Thyroid gland (tissue), 4 donors: ENCODE data around the gene KRTAP9-3. TPM values are rescaled to one million over a fixed set of nuclear protein-coding genes. Genes with fewer than 3 reads are reported as not detected.

Experiments used
- DNase-seq, 2 donors: peaks; one replicate each; pipeline ENCODE4 v3.0.0-alpha.2; 2019
- H3K27ac ChIP-seq, 3 donors: fragments of 200-600 bp; sonication (generic); 1 replicate in 2 of 3; 2 replicates in 1 of 3; pipeline ENCODE4 v1.5.1; 2016 to 2019; ENCODE audit warnings: mild to moderate bottlenecking in 1 of 3, moderate library complexity in 1 of 3
- H3K27me3 ChIP-seq: fragments of 200-600 bp; sonication (generic); one replicate; pipeline ENCODE4 v1.5.1; 2019
- H3K36me3 ChIP-seq, 2 donors: fragments of 200-600 bp; sonication (generic); one replicate each; pipeline ENCODE4 v1.5.1; 2016 to 2019
- H3K4me1 ChIP-seq, 2 donors: fragments of 200-600 bp; sonication (generic); one replicate each; pipeline ENCODE4 v1.5.1; 2017 to 2019
- H3K4me3 ChIP-seq, 3 donors: fragments of 200-600 bp; sonication (generic); replicated peaks in 1 of 3; 1 replicate in 2 of 3; 2 replicates in 1 of 3; pipeline ENCODE4 v1.5.1; 2016; ENCODE audit warnings: mild to moderate bottlenecking in 1 of 3
- H3K9me3 ChIP-seq: fragments of 200-600 bp; sonication (generic); one replicate; pipeline ENCODE4 v1.5.1; 2017
- POLR2A ChIP-seq, 2 donors: fragments of 450-650 bp; IDR thresholded peaks; one replicate each; pipeline ENCODE4 v1.6.1; 2017; ENCODE audit warnings: antibody characterized with exemption in 2 of 2, mild to moderate bottlenecking in 2 of 2, moderate library complexity in 1 of 2
- WGBS, 2 donors: methylation state at CpG; one replicate each; pipeline ENCODE4 v1.1.5; 2017; 5-methylcytosine and 5-hydroxymethylcytosine counted together
- intact Hi-C: fragments of 100-400 bp; cut with DNase I; formaldehyde crosslinking; loops from one replicate; pipeline ENCODE4 v1.15.1; 2023
- total RNA-seq, 4 donors: library from RNA; depleted of rRNA; stranded (reverse); fragments of >200 nt; gene quantifications; one replicate each; pipeline ENCODE4 v1.2.3, GENCODE V29; 2016
- TF ChIP-seq, protein P1 (sequence below), 6 experiments: fragments of 200-600 bp in 3 of 6; fragments of 450-650 bp in 3 of 6; sonication (generic) in 3 of 6; IDR thresholded peaks; one replicate each; pipeline ENCODE4 v1.5.1; 2016 to 2019; ENCODE audit warnings: antibody characterized with exemption in 6 of 6, mild to moderate bottlenecking in 2 of 6, inconsistent platforms in 1 of 6, moderate library complexity in 1 of 6

KRTAP9-3 gene
- total RNA-seq, 4 donors from 2014 or later, result not detected

DNA sequence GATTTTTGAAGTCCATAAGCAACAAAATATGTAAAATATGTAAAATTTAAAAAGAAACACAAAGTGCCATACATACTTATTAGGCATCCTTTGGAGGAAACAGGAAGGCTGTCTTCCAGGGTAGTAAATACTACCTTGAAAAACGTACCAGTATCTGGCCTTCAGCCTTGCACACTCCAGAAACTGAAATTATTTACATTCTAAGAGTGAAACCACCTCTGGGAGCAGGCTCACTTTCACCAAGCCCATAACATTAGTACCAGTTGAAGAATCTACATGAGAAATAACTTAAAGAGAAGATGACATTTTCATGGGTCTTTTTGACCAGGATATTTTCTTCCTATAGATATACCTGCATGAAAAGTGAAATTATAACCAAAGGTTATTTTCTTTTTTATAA, 36.2 kb upstream of the KRTAP9-3 start:
- H3K9me3 ChIP-seq, result no peaks in the 10 kb centered on the region
- no peak overlapping the region for H3K27ac ChIP-seq
- H3K4me3 ChIP-seq, result no peak overlapping the region
- no peaks in the 10 kb centered on the region for H3K27me3 ChIP-seq
- no peaks in the 10 kb centered on the region for H3K4me1 ChIP-seq
- DNase-seq, result no peak
- 55 to 64% methylated on average over 1 of the region's 1 CpG for WGBS, 2 donors
- intact Hi-C loops, result no loop called here
- TF ChIP-seq POLR2A (IDR thresholded peaks at IDR 0.05), result no peak
- TF ChIP-seq, protein P1, sequence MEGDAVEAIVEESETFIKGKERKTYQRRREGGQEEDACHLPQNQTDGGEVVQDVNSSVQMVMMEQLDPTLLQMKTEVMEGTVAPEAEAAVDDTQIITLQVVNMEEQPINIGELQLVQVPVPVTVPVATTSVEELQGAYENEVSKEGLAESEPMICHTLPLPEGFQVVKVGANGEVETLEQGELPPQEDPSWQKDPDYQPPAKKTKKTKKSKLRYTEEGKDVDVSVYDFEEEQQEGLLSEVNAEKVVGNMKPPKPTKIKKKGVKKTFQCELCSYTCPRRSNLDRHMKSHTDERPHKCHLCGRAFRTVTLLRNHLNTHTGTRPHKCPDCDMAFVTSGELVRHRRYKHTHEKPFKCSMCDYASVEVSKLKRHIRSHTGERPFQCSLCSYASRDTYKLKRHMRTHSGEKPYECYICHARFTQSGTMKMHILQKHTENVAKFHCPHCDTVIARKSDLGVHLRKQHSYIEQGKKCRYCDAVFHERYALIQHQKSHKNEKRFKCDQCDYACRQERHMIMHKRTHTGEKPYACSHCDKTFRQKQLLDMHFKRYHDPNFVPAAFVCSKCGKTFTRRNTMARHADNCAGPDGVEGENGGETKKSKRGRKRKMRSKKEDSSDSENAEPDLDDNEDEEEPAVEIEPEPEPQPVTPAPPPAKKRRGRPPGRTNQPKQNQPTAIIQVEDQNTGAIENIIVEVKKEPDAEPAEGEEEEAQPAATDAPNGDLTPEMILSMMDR (IDR thresholded peaks at IDR 0.05), result no peak
- H3K36me3 ChIP-seq, result no peaks in the 10 kb centered on the region

DNA sequence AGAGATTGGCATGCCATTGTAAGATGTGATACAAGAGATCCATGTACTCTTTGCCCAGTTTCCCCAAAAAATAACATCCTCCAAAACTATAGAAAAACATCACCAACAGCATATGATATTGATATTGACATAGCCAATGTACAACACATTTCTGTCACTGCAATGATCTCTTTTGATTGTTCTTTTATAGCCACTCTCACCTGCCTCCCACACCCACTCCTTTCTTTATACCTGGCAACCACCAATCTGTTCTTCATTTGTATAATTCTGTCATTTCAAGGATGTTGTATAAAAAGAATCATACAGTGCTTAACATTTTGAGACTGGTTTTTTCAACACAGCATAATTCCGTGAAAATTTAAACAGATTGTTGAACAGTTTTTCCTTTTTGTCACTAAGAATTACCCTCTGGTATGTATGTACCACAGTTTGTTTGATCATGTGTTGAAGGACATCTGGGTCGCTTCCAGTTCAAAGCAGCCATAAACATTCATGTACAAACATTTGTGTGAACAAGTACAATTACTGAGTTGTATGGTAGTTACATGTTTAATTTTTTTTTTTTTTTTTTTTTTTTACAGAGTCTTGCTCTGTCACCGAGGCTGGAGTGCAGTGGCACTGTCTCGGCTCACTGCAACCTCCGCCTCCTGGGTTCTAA, 32.7 kb upstream of the KRTAP9-3 start:
- intact Hi-C loops, result no loop called here
- WGBS, 2 donors, result 72 to 85% methylated on average over 4 to 5 of the region's 5 CpGs
- Histone ChIP-seq H3K4me1 (no peaks in the 10 kb centered on the region), H3K9me3 (no peaks in the 10 kb centered on the region), H3K36me3 (no peaks in the 10 kb centered on the region), H3K4me3 (no peak overlapping the region), H3K27me3 (no peaks in the 10 kb centered on the region), H3K27ac (no peak overlapping the region)
- no peak for DNase-seq
- TF ChIP-seq POLR2A (IDR thresholded peaks at IDR 0.05), result no peak
- TF ChIP-seq, protein P1 (IDR thresholded peaks at IDR 0.05), result no peak

DNA sequence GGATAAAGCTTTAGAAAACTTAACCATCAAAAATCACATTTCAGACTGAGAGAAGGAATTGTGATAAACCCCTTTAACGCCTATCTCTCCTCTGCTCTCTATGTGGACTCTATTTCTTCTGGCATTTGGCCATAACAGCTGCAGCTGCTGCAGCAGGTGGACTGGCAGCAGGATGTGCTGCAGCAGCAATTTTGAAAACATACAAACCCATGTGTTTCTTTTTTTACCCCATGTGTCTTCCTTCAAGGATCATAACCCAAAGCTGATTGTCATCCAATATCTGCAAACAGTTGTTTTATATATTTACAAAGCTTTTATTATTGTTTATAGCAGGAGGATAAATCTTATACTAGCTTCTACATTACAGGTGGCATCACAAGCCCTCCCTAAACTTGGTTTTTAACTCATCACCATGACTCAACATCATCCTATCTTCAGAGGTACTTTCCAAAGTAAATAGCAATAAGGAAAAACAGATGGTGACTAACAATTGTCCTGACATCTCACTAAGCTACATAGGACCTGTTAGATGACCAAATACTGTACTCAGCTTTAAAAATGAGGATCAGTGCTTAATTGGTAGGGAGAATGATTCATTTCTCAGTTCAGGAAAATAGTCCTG, 20.3 kb upstream of the KRTAP9-3 start:
- intact Hi-C loops, result no loop called here
- 59 to 67% methylated on average over 1 of the region's 1 CpG for WGBS, 2 donors

DNA sequence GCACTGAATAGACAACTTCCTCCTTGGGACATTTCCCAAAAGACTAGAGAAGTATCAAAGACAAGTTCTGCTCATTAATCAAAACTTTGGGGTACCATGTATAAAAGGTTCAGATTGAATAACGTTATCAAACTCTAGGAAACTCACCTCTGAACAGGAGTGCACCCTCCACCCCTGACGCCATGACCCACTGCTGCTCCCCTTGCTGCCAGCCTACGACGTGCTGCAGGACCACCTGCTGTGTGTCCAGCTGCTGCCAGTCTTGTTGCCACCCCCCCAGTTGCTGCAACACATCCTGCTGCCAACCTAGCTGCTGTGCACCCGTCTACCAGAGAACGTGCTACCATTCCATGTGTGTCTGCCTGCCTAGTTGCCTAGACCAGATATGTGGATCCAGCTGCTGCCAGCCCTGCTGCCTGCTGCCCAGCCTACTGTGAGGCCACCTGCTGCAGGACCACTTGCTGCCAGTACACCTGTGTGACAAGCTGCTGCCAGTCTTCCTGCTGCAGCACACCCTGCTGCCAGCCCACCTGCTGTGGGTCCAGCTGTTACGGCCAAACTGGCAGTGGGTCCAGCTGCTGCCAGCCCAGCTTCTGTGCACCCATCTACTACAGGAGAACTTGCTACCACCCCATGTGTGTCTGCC, 19.6 kb upstream of the KRTAP9-3 start:
- 79 to 82% methylated on average over 6 of the region's 7 CpGs for WGBS, 2 donors

More for the DNA sequence above, 20.3 kb upstream of the KRTAP9-3 start:
- TF ChIP-seq, protein P1 (IDR thresholded peaks at IDR 0.05), result no peak
- TF ChIP-seq POLR2A (IDR thresholded peaks at IDR 0.05), result no peak
- Histone ChIP-seq H3K36me3 (no peaks in the 10 kb centered on the region), H3K4me1 (no peaks in the 10 kb centered on the region), H3K27me3 (no peaks in the 10 kb centered on the region), H3K9me3 (no peaks in the 10 kb centered on the region), H3K27ac (no peak overlapping the region), H3K4me3 (no peak overlapping the region)
- DNase-seq, result no peak

More for the DNA sequence above, 19.6 kb upstream of the KRTAP9-3 start:
- H3K36me3 ChIP-seq, result no peaks in the 10 kb centered on the region
- no peaks in the 10 kb centered on the region for H3K9me3 ChIP-seq
- no peaks in the 10 kb centered on the region for H3K27me3 ChIP-seq
- no peak for TF ChIP-seq POLR2A (IDR thresholded peaks at IDR 0.05)
- TF ChIP-seq, protein P1 (IDR thresholded peaks at IDR 0.05), result no peak
- intact Hi-C loops, result no loop called here
- H3K4me3 ChIP-seq, result no peak overlapping the region
- H3K4me1 ChIP-seq, result no peaks in the 10 kb centered on the region
- no peak overlapping the region for H3K27ac ChIP-seq
- DNase-seq, result no peak
